ENCODE measurements around the gene TOPBP1. TPM values are rescaled to one million over a fixed set of nuclear protein-coding genes. Genes with fewer than 3 reads are reported as not detected.

The TOPBP1 gene
- 8.0 TPM for polyA plus RNA-seq (2012; ENCODE audit: insufficient read length, low read depth)

DNA sequence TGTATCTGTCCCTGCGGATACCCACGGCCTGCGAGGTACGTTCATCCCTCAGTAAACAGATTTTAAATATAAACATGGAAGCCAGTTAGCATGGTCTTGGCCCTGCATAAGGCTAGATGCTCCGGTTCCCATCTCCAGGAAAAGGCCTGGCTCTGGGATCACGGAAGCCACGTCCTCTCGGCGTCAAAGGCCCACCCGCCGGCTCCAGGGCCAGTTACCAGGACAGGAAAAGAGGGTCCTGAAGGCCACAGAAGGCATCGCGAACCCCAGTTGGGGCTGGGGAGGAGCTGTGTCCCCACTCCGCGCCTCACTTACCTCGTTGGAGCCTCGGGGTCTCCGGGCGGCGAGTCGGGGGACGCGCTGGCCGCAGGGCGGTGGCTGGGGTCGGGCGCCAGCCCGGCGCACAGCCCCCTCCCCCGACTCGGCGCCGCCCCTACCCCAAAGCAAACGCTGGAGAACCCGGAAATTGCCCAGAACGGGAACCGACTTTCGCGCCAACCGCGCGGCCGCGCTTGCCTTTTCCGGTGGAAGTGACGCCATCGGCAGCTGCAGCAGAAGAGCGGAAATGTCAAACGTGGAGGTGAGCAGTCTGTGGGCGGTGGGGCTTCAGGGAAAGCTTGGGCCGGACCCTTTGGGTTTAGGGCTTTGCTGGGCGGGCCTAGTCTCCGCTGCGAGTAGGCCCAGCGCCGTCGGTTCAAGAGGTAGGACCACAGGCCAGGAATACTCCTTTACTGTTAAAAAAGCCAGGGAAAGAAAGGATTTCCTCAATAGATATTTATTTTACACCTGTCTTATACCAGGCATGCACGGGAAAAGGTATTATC is at the start of gene TOPBP1:
Gene TOPBP1, minus strand, starts transcription at position 488 of the 824 bp plus-strand sequence. CDS start 814 bp downstream, outside the sequence.
- TF ChIP-seq TAF1 (IDR thresholded peaks at IDR 0.05; ENCODE audit: borderline replicate concordance, insufficient read depth, low read length) (peak; percentile 67; the same call in 1 of the 2 replicates), SIN3A (IDR thresholded peaks at IDR 0.05; ENCODE audit: borderline replicate concordance, insufficient read depth, low read length) (peak; percentile 92; the same call in 1 of the 2 replicates), FOXP2 (optimal IDR thresholded peaks at IDR 0.05; ENCODE audit: borderline replicate concordance, extremely low read depth, extremely low read length, insufficient read depth) (no peak), POLR2AphosphoS5 (IDR thresholded peaks at IDR 0.05; ENCODE audit: low read depth, low read length) (peak; percentile 63)
- TF ChIP-seq, protein P1, sequence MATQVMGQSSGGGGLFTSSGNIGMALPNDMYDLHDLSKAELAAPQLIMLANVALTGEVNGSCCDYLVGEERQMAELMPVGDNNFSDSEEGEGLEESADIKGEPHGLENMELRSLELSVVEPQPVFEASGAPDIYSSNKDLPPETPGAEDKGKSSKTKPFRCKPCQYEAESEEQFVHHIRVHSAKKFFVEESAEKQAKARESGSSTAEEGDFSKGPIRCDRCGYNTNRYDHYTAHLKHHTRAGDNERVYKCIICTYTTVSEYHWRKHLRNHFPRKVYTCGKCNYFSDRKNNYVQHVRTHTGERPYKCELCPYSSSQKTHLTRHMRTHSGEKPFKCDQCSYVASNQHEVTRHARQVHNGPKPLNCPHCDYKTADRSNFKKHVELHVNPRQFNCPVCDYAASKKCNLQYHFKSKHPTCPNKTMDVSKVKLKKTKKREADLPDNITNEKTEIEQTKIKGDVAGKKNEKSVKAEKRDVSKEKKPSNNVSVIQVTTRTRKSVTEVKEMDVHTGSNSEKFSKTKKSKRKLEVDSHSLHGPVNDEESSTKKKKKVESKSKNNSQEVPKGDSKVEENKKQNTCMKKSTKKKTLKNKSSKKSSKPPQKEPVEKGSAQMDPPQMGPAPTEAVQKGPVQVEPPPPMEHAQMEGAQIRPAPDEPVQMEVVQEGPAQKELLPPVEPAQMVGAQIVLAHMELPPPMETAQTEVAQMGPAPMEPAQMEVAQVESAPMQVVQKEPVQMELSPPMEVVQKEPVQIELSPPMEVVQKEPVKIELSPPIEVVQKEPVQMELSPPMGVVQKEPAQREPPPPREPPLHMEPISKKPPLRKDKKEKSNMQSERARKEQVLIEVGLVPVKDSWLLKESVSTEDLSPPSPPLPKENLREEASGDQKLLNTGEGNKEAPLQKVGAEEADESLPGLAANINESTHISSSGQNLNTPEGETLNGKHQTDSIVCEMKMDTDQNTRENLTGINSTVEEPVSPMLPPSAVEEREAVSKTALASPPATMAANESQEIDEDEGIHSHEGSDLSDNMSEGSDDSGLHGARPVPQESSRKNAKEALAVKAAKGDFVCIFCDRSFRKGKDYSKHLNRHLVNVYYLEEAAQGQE (IDR thresholded peaks at IDR 0.05; ENCODE audit: insufficient read depth in 1 of 2, low read depth in 2 of 2, low read length in 2 of 2): 0 out of 4 replicates have a peak, but pooled peaks of 1 of the 2 experiments have one; percentile 9

DNA sequence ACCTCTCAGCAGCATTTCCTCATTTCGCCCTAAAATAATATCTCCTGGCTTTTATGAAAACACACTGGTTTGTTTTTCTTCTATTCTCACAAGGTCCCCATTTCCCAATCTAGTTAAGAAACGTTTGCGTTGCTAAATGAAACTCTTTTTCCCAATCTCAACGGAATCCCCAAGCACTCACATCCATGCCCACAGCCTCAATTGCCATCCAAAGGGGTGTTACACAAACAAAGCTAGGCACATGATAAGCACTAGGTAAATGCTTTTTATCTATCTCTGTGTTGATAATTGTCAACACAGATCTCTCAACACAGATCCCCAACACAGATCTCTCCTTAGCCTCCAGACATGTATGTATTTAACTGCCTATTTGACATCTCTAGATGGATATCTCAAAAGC is 49.3 kb upstream of the TOPBP1 start:
- TF ChIP-seq, protein P1 (IDR thresholded peaks at IDR 0.05; ENCODE audit: insufficient read depth in 1 of 2, low read depth in 2 of 2, low read length in 2 of 2): no peak

DNA sequence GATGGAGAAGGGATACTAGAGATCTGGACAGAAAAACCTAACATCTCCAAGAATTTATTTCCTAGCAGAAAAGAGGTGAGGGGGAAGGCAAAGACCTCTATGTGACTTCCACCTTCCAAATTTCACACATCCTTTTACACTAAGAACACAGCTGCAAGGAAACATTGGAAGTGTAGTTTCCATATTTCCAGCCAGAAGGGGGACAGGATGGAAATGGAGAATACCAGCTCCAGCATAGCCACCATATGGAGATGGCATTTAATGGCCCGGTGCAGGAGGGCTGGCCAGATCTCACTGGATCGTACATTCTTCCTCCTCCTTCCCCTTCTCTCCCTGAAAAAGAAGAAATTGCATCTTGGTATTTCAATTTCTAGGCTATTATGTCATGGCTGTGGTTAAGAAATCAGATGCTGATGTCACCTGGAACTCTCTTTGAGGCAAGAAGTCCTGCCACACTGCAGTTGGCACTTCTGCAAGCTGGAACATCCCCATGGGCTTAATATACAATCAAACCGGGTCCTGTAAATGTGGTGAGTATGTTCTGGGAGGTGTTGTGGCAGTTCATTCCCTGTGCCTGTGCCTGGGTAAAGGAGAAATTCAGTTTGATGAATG is 47.5 kb upstream of the TOPBP1 start:
- TF ChIP-seq FOXP2 (optimal IDR thresholded peaks at IDR 0.05; ENCODE audit: borderline replicate concordance, extremely low read depth, extremely low read length, insufficient read depth): no peak
- TF ChIP-seq SIN3A (IDR thresholded peaks at IDR 0.05; ENCODE audit: borderline replicate concordance, insufficient read depth, low read length): no peak
- TF ChIP-seq, protein P1 (IDR thresholded peaks at IDR 0.05; ENCODE audit: insufficient read depth in 1 of 2, low read depth in 2 of 2, low read length in 2 of 2): no peak
- TF ChIP-seq POLR2AphosphoS5 (IDR thresholded peaks at IDR 0.05; ENCODE audit: low read depth, low read length): no peak
- TF ChIP-seq TAF1 (IDR thresholded peaks at IDR 0.05; ENCODE audit: borderline replicate concordance, insufficient read depth, low read length): no peak

DNA sequence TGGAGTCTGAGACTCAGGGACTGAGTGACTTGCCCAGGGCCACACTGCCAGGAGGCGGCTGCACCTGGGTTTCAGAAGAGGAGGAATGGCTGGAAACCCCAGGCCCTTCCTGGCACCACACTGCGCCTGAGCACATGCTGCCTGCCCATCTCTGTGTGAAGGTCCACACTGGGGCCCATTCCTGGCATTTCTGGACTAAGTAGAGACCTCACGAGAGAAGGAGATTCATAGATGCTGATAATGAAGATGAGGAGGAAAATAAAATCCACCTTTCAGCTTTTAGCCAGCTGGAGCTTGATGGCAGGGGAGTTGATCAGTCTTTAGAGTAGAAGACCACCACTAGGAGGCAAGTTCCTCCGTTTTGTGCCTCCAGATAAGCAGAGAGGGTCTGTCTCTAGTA is 44.3 kb upstream of the TOPBP1 start:
- TF ChIP-seq POLR2AphosphoS5 (IDR thresholded peaks at IDR 0.05; ENCODE audit: low read depth, low read length) (no peak), TAF1 (IDR thresholded peaks at IDR 0.05; ENCODE audit: borderline replicate concordance, insufficient read depth, low read length) (no peak), SIN3A (IDR thresholded peaks at IDR 0.05; ENCODE audit: borderline replicate concordance, insufficient read depth, low read length) (no peak), FOXP2 (optimal IDR thresholded peaks at IDR 0.05; ENCODE audit: borderline replicate concordance, extremely low read depth, extremely low read length, insufficient read depth) (no peak)
- TF ChIP-seq, protein P1 (IDR thresholded peaks at IDR 0.05; ENCODE audit: insufficient read depth in 1 of 2, low read depth in 2 of 2, low read length in 2 of 2): no peak
